Fibroblast of skin of scalp (primary cell): Measurements from ENCODE around the gene SEMA3A.
"Not testable (repeated sequence)": the region's sequence is repeated elsewhere in the genome, so short reads cannot be mapped to it uniquely, and the experiment has no call there.

ENCODE experiments used
- DNase-seq: peaks from one replicate; pipeline ENCODE4 v3.0.0-alpha.2; 2013

SEMA3A gene

GRCh38 chr7:84060000-84060399 is 134.6 kb downstream of the SEMA3A start:
- no peak for DNase-seq

- DNase-seq, result peak; percentile 60
Observed at GRCh38 chr7:84058311-84059076, 136.1 kb downstream of the SEMA3A start.

- no peak for DNase-seq
Observed at GRCh38 chr7:84057576-84057975, 137.0 kb downstream of the SEMA3A start.

- DNase-seq, result no peak
Observed at GRCh38 chr7:84055904-84056605, 138.5 kb downstream of the SEMA3A start.

- DNase-seq, result not testable (repeated sequence)
Observed at GRCh38 chr7:84055199-84055598, 139.4 kb downstream of the SEMA3A start.

GRCh38 chr7:84049071-84049836 is 145.3 kb downstream of the SEMA3A start:
- no peak for DNase-seq

GRCh38 chr7:84047085-84047484 is 147.5 kb downstream of the SEMA3A start:
- no peak for DNase-seq

- DNase-seq, result no peak
Observed at GRCh38 chr7:84044834-84045233, 149.8 kb downstream of the SEMA3A start.

GRCh38 chr7:84043661-84044191 is 150.9 kb downstream of the SEMA3A start:
- no peak for DNase-seq

GRCh38 chr7:84042110-84042539 is 152.5 kb downstream of the SEMA3A start:
- DNase-seq, result peak; percentile 63

- DNase-seq, result no peak
Observed at GRCh38 chr7:84041649-84042048, 152.9 kb downstream of the SEMA3A start.

- no peak for DNase-seq
Observed at GRCh38 chr7:84040355-84040754, 154.2 kb downstream of the SEMA3A start.

GRCh38 chr7:84039432-84039831 is 155.2 kb downstream of the SEMA3A start:
- no peak for DNase-seq

- no peak for DNase-seq
Observed at GRCh38 chr7:84027678-84028077, 166.9 kb downstream of the SEMA3A start.

GRCh38 chr7:84025332-84025927 is 169.2 kb downstream of the SEMA3A start:
- peak; percentile 97 for DNase-seq

GRCh38 chr7:84022684-84023308 is 171.8 kb downstream of the SEMA3A start:
- DNase-seq, result no peak

GRCh38 chr7:84022009-84022408 is 172.6 kb downstream of the SEMA3A start:
- DNase-seq, result no peak

- peak; percentile 66 for DNase-seq
Observed at GRCh38 chr7:84021292-84021908, 173.2 kb downstream of the SEMA3A start.

- no peak for DNase-seq
Observed at GRCh38 chr7:84017651-84018050, 176.9 kb downstream of the SEMA3A start.

GRCh38 chr7:84013616-84014240 is 180.9 kb downstream of the SEMA3A start:
- DNase-seq, result no peak

- no peak for DNase-seq
Observed at GRCh38 chr7:84009782-84010181, 184.8 kb downstream of the SEMA3A start.
